ENCODE results near the gene PCDHB8.
"Not testable (repeated sequence)": the region's sequence is repeated elsewhere in the genome, so short reads cannot be mapped to it uniquely, and the experiment has no call there.

The PCDHB8 gene

GRCh38 chr5:141184117-141184855 lies 6.7 kb downstream of the PCDHB8 start:
- not testable (repeated sequence) for DNase-seq (ENCODE audit: low read depth, low spot score)

- no peak for DNase-seq (ENCODE audit: low read depth, low spot score)
Observed at GRCh38 chr5:141186897-141187512, 9.4 kb downstream of the PCDHB8 start, which contains the start of gene PCDHB9. TSS of gene PCDHB9 (plus strand) at chr5:141187161. CDS start at chr5:141187319, 158 bp downstream.

GRCh38 chr5:141188682-141189081 lies 11.1 kb downstream of the PCDHB8 start:
- DNase-seq (ENCODE audit: low read depth, low spot score) = not testable (repeated sequence)

- DNase-seq (ENCODE audit: low read depth, low spot score) = not testable (repeated sequence)
Observed at GRCh38 chr5:141189131-141189530, 11.5 kb downstream of the PCDHB8 start.

- no peak for DNase-seq (ENCODE audit: low read depth, low spot score)
Observed at GRCh38 chr5:141192110-141192725, 14.6 kb downstream of the PCDHB8 start, which contains the start of gene PCDHB10. TSS of gene PCDHB10 (plus strand) at chr5:141192353. CDS start at chr5:141192553, 200 bp downstream.

GRCh38 chr5:141194332-141194731 lies 16.7 kb downstream of the PCDHB8 start:
- not testable (repeated sequence) for DNase-seq (ENCODE audit: low read depth, low spot score)

- no peak for DNase-seq (ENCODE audit: low read depth, low spot score)
Observed at GRCh38 chr5:141196363-141196762, 18.8 kb downstream of the PCDHB8 start.

- no peak for DNase-seq (ENCODE audit: low read depth, low spot score)
Observed at GRCh38 chr5:141199359-141200235, 22.0 kb downstream of the PCDHB8 start, which contains the start of gene PCDHB11. TSS of gene PCDHB11 (plus strand) at chr5:141199627. CDS start at chr5:141199775, 148 bp downstream.

GRCh38 chr5:141201126-141201525 lies 23.5 kb downstream of the PCDHB8 start:
- DNase-seq (ENCODE audit: low read depth, low spot score) = not testable (repeated sequence)

- DNase-seq (ENCODE audit: low read depth, low spot score) = not testable (repeated sequence)
Observed at GRCh38 chr5:141201646-141202045, 24.1 kb downstream of the PCDHB8 start.

- DNase-seq (ENCODE audit: low read depth, low spot score) = no peak
Observed at GRCh38 chr5:141208478-141208877, 30.9 kb downstream of the PCDHB8 start, which contains the start of gene PCDHB12. TSS of gene PCDHB12 (plus strand) at chr5:141208719. CDS start at chr5:141208908, 189 bp downstream.

- DNase-seq (ENCODE audit: low read depth, low spot score) = not testable (repeated sequence)
Observed at GRCh38 chr5:141210281-141210680, 32.7 kb downstream of the PCDHB8 start.

GRCh38 chr5:141210849-141211248 lies 33.3 kb downstream of the PCDHB8 start:
- not testable (repeated sequence) for DNase-seq (ENCODE audit: low read depth, low spot score)

GRCh38 chr5:141213656-141214339 lies 36.2 kb downstream of the PCDHB8 start, which contains the start of gene PCDHB13:
TSS of gene PCDHB13 (plus strand) at chr5:141213919. CDS start at chr5:141214124, 205 bp downstream.
- not testable (repeated sequence) for DNase-seq (ENCODE audit: low read depth, low spot score)

- DNase-seq (ENCODE audit: low read depth, low spot score) = not testable (repeated sequence)
Observed at GRCh38 chr5:141214583-141214982, 37.0 kb downstream of the PCDHB8 start.

GRCh38 chr5:141215504-141215903 lies 37.9 kb downstream of the PCDHB8 start:
- not testable (repeated sequence) for DNase-seq (ENCODE audit: low read depth, low spot score)

- not testable (repeated sequence) for DNase-seq (ENCODE audit: low read depth, low spot score)
Observed at GRCh38 chr5:141216035-141216434, 38.4 kb downstream of the PCDHB8 start.

- no peak for DNase-seq (ENCODE audit: low read depth, low spot score)
Observed at GRCh38 chr5:141223112-141223783, 45.7 kb downstream of the PCDHB8 start, which contains the start of gene PCDHB14. TSS of gene PCDHB14 (plus strand) at chr5:141223343. CDS start at chr5:141223506, 163 bp downstream.

GRCh38 chr5:141224844-141225243 lies 47.3 kb downstream of the PCDHB8 start:
- not testable (repeated sequence) for DNase-seq (ENCODE audit: low read depth, low spot score)

GRCh38 chr5:141225421-141225820 lies 47.8 kb downstream of the PCDHB8 start:
- DNase-seq (ENCODE audit: low read depth, low spot score) = not testable (repeated sequence)
